ENCODE results near the gene PHLDA3. TPM values are rescaled to one million over a fixed set of nuclear protein-coding genes. Genes with fewer than 3 reads are reported as not detected.

The PHLDA3 gene
- total RNA-seq, 1 donor from 2014 or later = 87.5 TPM

- TF ChIP-seq, protein P1, sequence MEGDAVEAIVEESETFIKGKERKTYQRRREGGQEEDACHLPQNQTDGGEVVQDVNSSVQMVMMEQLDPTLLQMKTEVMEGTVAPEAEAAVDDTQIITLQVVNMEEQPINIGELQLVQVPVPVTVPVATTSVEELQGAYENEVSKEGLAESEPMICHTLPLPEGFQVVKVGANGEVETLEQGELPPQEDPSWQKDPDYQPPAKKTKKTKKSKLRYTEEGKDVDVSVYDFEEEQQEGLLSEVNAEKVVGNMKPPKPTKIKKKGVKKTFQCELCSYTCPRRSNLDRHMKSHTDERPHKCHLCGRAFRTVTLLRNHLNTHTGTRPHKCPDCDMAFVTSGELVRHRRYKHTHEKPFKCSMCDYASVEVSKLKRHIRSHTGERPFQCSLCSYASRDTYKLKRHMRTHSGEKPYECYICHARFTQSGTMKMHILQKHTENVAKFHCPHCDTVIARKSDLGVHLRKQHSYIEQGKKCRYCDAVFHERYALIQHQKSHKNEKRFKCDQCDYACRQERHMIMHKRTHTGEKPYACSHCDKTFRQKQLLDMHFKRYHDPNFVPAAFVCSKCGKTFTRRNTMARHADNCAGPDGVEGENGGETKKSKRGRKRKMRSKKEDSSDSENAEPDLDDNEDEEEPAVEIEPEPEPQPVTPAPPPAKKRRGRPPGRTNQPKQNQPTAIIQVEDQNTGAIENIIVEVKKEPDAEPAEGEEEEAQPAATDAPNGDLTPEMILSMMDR (IDR thresholded peaks at IDR 0.05; ENCODE audit: unreplicated experiment) = no peak
- Mint-ChIP-seq H3K4me3 (no peak overlapping the region), H3K27ac (peak overlapping the region; percentile 91), H3K4me1 (peaks cover 64% of the 10 kb centered on the region), H3K27me3 (ENCODE audit: low read depth) (no peaks in the 10 kb centered on the region), H3K9me3 (peaks cover 5% of the 10 kb centered on the region), H3K36me3 (peaks cover 6% of the 10 kb centered on the region)
- no peak for DNase-seq (ENCODE audit: low spot score in 2 of 2, unreplicated experiment in 2 of 2)
Observed at GRCh38 chr1:201488830-201489589, 20.0 kb upstream of the PHLDA3 start.

- no peak for DNase-seq (ENCODE audit: low spot score in 2 of 2, unreplicated experiment in 2 of 2)
- TF ChIP-seq, protein P1 (IDR thresholded peaks at IDR 0.05; ENCODE audit: unreplicated experiment) = no peak
- Mint-ChIP-seq H3K27ac (peak overlapping the region; percentile 91), H3K4me3 (no peak overlapping the region), H3K9me3 (no peaks in the 10 kb centered on the region), H3K36me3 (no peaks in the 10 kb centered on the region), H3K4me1 (peaks cover 54% of the 10 kb centered on the region), H3K27me3 (ENCODE audit: low read depth) (no peaks in the 10 kb centered on the region)
Observed at GRCh38 chr1:201487742-201488141, 18.8 kb upstream of the PHLDA3 start.

GRCh38 chr1:201486187-201486586, 17.2 kb upstream of the PHLDA3 start:
- TF ChIP-seq, protein P1 (IDR thresholded peaks at IDR 0.05; ENCODE audit: unreplicated experiment) = no peak
- no peaks in the 10 kb centered on the region for H3K36me3 Mint-ChIP-seq
- no peak for DNase-seq (ENCODE audit: low spot score in 2 of 2, unreplicated experiment in 2 of 2)
- H3K9me3 Mint-ChIP-seq = no peaks in the 10 kb centered on the region
- peak overlapping the region; percentile 94 for H3K27ac Mint-ChIP-seq
- H3K27me3 Mint-ChIP-seq (ENCODE audit: low read depth) = peaks cover 2% of the 10 kb centered on the region
- H3K4me3 Mint-ChIP-seq = no peak overlapping the region
- H3K4me1 Mint-ChIP-seq = peaks cover 56% of the 10 kb centered on the region

DNA sequence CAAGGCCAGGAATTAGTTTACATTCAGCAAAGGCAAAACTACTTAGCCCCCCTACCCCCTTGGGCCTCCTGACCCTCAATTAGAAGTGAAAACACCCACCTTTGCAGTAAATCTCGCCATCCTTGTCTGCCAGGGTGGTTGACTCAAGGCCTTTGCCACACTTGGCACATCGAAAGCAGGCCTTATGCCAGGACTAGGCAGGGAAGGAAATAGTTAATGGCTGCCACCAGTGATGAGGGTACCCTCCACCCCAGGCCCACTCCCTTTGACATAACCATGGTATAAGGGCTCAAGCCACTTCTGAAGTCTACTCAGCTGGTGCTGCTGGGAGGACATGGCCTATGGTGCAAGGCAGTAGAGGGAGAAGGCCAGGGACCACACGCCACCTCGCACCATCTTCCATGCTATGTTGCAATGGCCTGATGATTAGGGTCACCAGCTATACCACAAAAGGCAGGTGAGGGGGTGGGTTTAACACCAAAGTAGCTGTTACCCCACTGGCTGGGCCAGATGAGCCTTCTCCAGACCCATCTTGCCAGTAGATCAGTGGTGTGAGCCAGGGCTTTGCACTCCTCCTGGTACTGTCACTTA, 16.3 kb upstream of the PHLDA3 start:
- TF ChIP-seq, protein P1 (IDR thresholded peaks at IDR 0.05; ENCODE audit: unreplicated experiment) = no peak
- H3K9me3 Mint-ChIP-seq = no peaks in the 10 kb centered on the region
- H3K4me3 Mint-ChIP-seq = no peak overlapping the region
- H3K4me1 Mint-ChIP-seq = peaks cover 53% of the 10 kb centered on the region
- no peaks in the 10 kb centered on the region for H3K36me3 Mint-ChIP-seq
- DNase-seq (ENCODE audit: low spot score in 2 of 2, unreplicated experiment in 2 of 2) = no peak
- no peak overlapping the region for H3K27ac Mint-ChIP-seq
- H3K27me3 Mint-ChIP-seq (ENCODE audit: low read depth) = peaks cover 5% of the 10 kb centered on the region

GRCh38 chr1:201483373-201483949, 14.5 kb upstream of the PHLDA3 start:
- H3K9me3 Mint-ChIP-seq = no peaks in the 10 kb centered on the region
- no peak overlapping the region for H3K4me3 Mint-ChIP-seq
- TF ChIP-seq, protein P1 (IDR thresholded peaks at IDR 0.05; ENCODE audit: unreplicated experiment) = no peak
- peak overlapping the region; percentile 74 for H3K27ac Mint-ChIP-seq
- H3K4me1 Mint-ChIP-seq = peaks cover 41% of the 10 kb centered on the region
- H3K27me3 Mint-ChIP-seq (ENCODE audit: low read depth) = peaks cover 12% of the 10 kb centered on the region
- DNase-seq (ENCODE audit: low spot score in 2 of 2, unreplicated experiment in 2 of 2) = no peak
- H3K36me3 Mint-ChIP-seq = no peaks in the 10 kb centered on the region
